Measurements from ENCODE around the gene CALCR. TPM values are rescaled to one million over a fixed set of nuclear protein-coding genes. Genes with fewer than 3 reads are reported as not detected.

The CALCR gene
- total and polyA plus RNA-seq, 2 of the 4 experiments (the other 2 are of a cell fraction) = not detected

GRCh38 chr7:93592588-93593266 is 18.2 kb upstream of the CALCR start:
- dilution Hi-C loops (cut with HindIII; ENCODE audit: low sequenced_read_pairs, unreplicated experiment) (no loop called here), intact Hi-C loops (cut with micrococcal nuclease) (no loop called here), in situ Hi-C loops (cut with MboI; ENCODE audit: low sequenced_read_pairs) (no loop called here)
- H2BK5ac ChIP-seq (ENCODE audit: low read depth, low read length, poor library complexity, severe bottlenecking) = no peak overlapping the region
- no peak overlapping the region for H2BK15ac ChIP-seq (ENCODE audit: low read depth, low read length)
- WGBS, 2 experiments (ENCODE audit: extremely low coverage in 2 of 2, insufficient read length in 1 of 2) = no CpG with 5 or more reads among the region's 1 CpG
- H3K9me1 ChIP-seq (ENCODE audit: insufficient read depth, low read length) = no peaks in the 10 kb centered on the region
- no peaks in the 10 kb centered on the region for H3K27me3 ChIP-seq (ENCODE audit: control insufficient read depth, insufficient read depth, low read length)
- H3K23ac ChIP-seq (ENCODE audit: low read depth, low read length) = no peak overlapping the region
- H3K79me1 ChIP-seq (ENCODE audit: low read depth in 1 of 2, low read length in 2 of 2) = no peaks in the 10 kb centered on the region
- no peak overlapping the region for H3K18ac ChIP-seq (ENCODE audit: low read depth, low read length)
- H2AFZ ChIP-seq (replicated peaks; ENCODE audit: low read length, poor library complexity) = no peak overlapping the region
- no peaks in the 10 kb centered on the region for H3K36me3 ChIP-seq (ENCODE audit: control insufficient read depth, insufficient read depth, low read length)
- no peak overlapping the region for H3K14ac ChIP-seq (replicated peaks; ENCODE audit: low read depth, low read length)
- H4K20me1 ChIP-seq (ENCODE audit: insufficient read depth, low read length) = no peaks in the 10 kb centered on the region
- ChIA-PET CTCF (no interaction called here), POLR2A (ENCODE audit: unreplicated experiment) (no interaction called here)
- no peak for DNase-seq
- H3K27ac ChIP-seq (ENCODE audit: insufficient read depth, low read length) = no peak overlapping the region
- no peak overlapping the region for H2BK20ac ChIP-seq (ENCODE audit: low read depth, low read length)
- H3K9ac ChIP-seq (ENCODE audit: low read depth, low read length) = no peak overlapping the region
- no peak overlapping the region for H2BK120ac ChIP-seq (ENCODE audit: low read depth, low read length)
- no peak overlapping the region for H2AK5ac ChIP-seq (ENCODE audit: low read depth, low read length)
- no peak overlapping the region for H3K56ac ChIP-seq (ENCODE audit: extremely low read depth, insufficient read depth, low read length)
- no peak overlapping the region for H4K8ac ChIP-seq (ENCODE audit: low read depth in 2 of 2, low read length in 2 of 2)
- no peak for ATAC-seq (ENCODE audit: low read depth)
- no TSS peak for BruUV-seq (replicated peaks)
- no peaks in the 10 kb centered on the region for H3K4me1 ChIP-seq (ENCODE audit: control insufficient read depth, insufficient read depth, low read length)
- no peaks in the 10 kb centered on the region for H3K9me3 ChIP-seq (ENCODE audit: control insufficient read depth, insufficient read depth, low read length)
- no peak overlapping the region for H3K4me3 ChIP-seq (ENCODE audit: insufficient read depth, low read depth, low read length)
- H3K4me2 ChIP-seq (ENCODE audit: low read depth, low read length) = no peak overlapping the region
- no peak overlapping the region for H2AK9ac ChIP-seq (replicated peaks; ENCODE audit: low read depth, low read length, poor library complexity)
- no peak overlapping the region for H4K91ac ChIP-seq (ENCODE audit: insufficient read depth, low read depth, low read length)
- no peak overlapping the region for H3K4ac ChIP-seq (ENCODE audit: low read depth, low read length)
- no peak overlapping the region for H4K5ac ChIP-seq (ENCODE audit: low read depth, low read length)
- TF ChIP-seq RAD21 (IDR thresholded peaks at IDR 0.05; ENCODE audit: low read length) (no peak), NFE2L2 (IDR thresholded peaks at IDR 0.05; ENCODE audit: low read depth, low read length) (no peak), MXI1 (IDR thresholded peaks at IDR 0.05; ENCODE audit: borderline replicate concordance, low read depth, low read length) (no peak), SMC3 (IDR thresholded peaks at IDR 0.05; ENCODE audit: low read depth, low read length) (no peak), USF2 (IDR thresholded peaks at IDR 0.05; ENCODE audit: low read depth, low read length) (no peak), CEBPB (IDR thresholded peaks at IDR 0.05; ENCODE audit: low read depth, low read length) (no peak), CTCF (conservative IDR thresholded peaks at IDR 0.05; ENCODE audit: low read depth, low read length) (no peak), RFX5 (IDR thresholded peaks at IDR 0.05; ENCODE audit: low read depth, low read length) (no peak), POLR2A (IDR thresholded peaks at IDR 0.05; ENCODE audit: low read depth, low read length) (no peak)

Measured in IMR-90 (cell line).